Nephron (organoid): Measurements from ENCODE around the gene YARS2.
"Not testable (repeated sequence)": the region's sequence is repeated elsewhere in the genome, so short reads cannot be mapped to it uniquely, and the experiment has no call there.

Experiments used
- H3K27ac Mint-ChIP-seq, 3 experiments: 2 replicates each; pipeline ENCODE4 v1.8.0; 2020; ENCODE audit warnings: mixed read lengths in 3 of 3, mild to moderate bottlenecking in 2 of 3, moderate library complexity in 1 of 3
- H3K27me3 Mint-ChIP-seq: 2 replicates; pipeline ENCODE4 v1.8.0; 2021; ENCODE audit warnings: low read depth, mild to moderate bottlenecking, moderate library complexity, mixed read lengths
- H3K36me3 Mint-ChIP-seq: 2 replicates; pipeline ENCODE4 v1.8.0; 2020; ENCODE audit warnings: low read depth, mixed read lengths
- H3K4me1 Mint-ChIP-seq: 2 replicates; pipeline ENCODE4 v1.8.0; 2020; ENCODE audit warnings: mixed read lengths
- H3K4me3 Mint-ChIP-seq, 3 experiments: 2 replicates each; pipeline ENCODE4 v1.8.0; 2020; ENCODE audit warnings: mild to moderate bottlenecking in 3 of 3, mixed read lengths in 3 of 3, moderate library complexity in 2 of 3
- H3K9me3 Mint-ChIP-seq: 2 replicates; pipeline ENCODE4 v1.8.0; 2020; ENCODE audit warnings: mixed read lengths
- CTCF ChIP-seq, 3 experiments: fragments of 200-600 bp; sonication (generic); IDR thresholded peaks; one replicate each; pipeline ENCODE4 v1.5.0; 2021; ENCODE audit warnings: antibody characterized with exemption in 3 of 3; ENCODE audit not compliant: unreplicated experiment in 3 of 3

The YARS2 gene

DNA sequence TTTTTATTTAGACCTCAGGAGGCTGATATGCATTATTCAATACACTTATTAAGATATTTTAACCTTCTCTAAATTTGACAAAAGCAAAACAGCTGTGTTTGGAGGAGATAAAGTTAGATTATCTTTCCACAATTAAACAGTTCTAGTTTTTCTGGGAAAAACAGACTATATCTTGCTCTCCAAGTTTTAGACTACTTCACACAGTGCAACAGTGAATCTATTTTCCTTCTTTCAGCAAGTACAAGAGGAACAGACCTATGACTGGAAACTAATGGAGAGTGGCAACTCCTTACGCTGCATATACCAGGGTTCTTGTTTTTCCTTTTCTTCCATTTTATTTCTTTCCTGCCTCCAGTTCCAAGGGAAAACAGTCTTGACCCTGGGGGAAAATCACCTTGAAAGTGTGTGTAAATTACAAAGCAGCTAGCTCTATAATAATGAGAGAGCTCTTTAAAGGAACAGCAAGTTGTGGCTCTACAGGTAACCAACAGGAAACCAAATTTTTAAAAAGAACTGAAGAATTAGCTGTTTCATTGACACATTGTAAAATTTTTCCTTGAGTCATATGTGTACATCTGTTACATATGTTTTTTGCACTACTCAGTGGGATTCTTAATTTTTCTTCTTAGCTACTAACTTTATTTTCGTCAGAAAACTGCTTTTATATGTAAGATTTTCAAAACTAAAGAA lies 49.2 kb downstream of the YARS2 start:
- H3K27ac Mint-ChIP-seq: peak overlapping the region in 1 of 3 experiments; percentile 72
- TF ChIP-seq CTCF (IDR thresholded peaks at IDR 0.05; ENCODE audit: unreplicated experiment in 3 of 3): no peak
- H3K27me3 Mint-ChIP-seq: no peaks in the 10 kb centered on the region
- H3K36me3 Mint-ChIP-seq: peaks cover 26% of the 10 kb centered on the region
- H3K9me3 Mint-ChIP-seq: no peaks in the 10 kb centered on the region
- H3K4me3 Mint-ChIP-seq: no peak overlapping the region
- no peaks in the 10 kb centered on the region for H3K4me1 Mint-ChIP-seq

- no peaks in the 10 kb centered on the region for H3K27me3 Mint-ChIP-seq
- peaks cover 24% of the 10 kb centered on the region for H3K36me3 Mint-ChIP-seq
- H3K4me3 Mint-ChIP-seq: no peak overlapping the region
- peak overlapping the region in 1 of 3 experiments; percentile 72 for H3K27ac Mint-ChIP-seq
- no peak for TF ChIP-seq CTCF (IDR thresholded peaks at IDR 0.05; ENCODE audit: unreplicated experiment in 3 of 3)
- H3K9me3 Mint-ChIP-seq: no peaks in the 10 kb centered on the region
- no peaks in the 10 kb centered on the region for H3K4me1 Mint-ChIP-seq
These were observed 49.9 kb downstream of the YARS2 start for GRCh38 chr12:32705783-32706182.

- no peak overlapping the region for H3K4me3 Mint-ChIP-seq
- no peak for TF ChIP-seq CTCF (IDR thresholded peaks at IDR 0.05; ENCODE audit: unreplicated experiment in 3 of 3)
- H3K36me3 Mint-ChIP-seq: peaks cover 18% of the 10 kb centered on the region
- H3K27ac Mint-ChIP-seq: peak overlapping the region in 2 of 3 experiments; percentile 48 to 78
- no peaks in the 10 kb centered on the region for H3K9me3 Mint-ChIP-seq
- no peaks in the 10 kb centered on the region for H3K4me1 Mint-ChIP-seq
- H3K27me3 Mint-ChIP-seq: no peaks in the 10 kb centered on the region
These were observed 52.8 kb downstream of the YARS2 start for GRCh38 chr12:32702946-32703345.

- no peaks in the 10 kb centered on the region for H3K9me3 Mint-ChIP-seq
- H3K4me1 Mint-ChIP-seq: no peaks in the 10 kb centered on the region
- TF ChIP-seq CTCF (IDR thresholded peaks at IDR 0.05; ENCODE audit: unreplicated experiment in 3 of 3): no peak
- no peak overlapping the region for H3K4me3 Mint-ChIP-seq
- no peaks in the 10 kb centered on the region for H3K27me3 Mint-ChIP-seq
- H3K27ac Mint-ChIP-seq: peak overlapping the region in 1 of 3 experiments; percentile 78
- peaks cover 18% of the 10 kb centered on the region for H3K36me3 Mint-ChIP-seq
These were observed 53.2 kb downstream of the YARS2 start for GRCh38 chr12:32702473-32702872.

- H3K36me3 Mint-ChIP-seq: peaks cover 36% of the 10 kb centered on the region
- not testable (repeated sequence) for H3K4me1 Mint-ChIP-seq, H3K27me3 Mint-ChIP-seq, H3K4me3 Mint-ChIP-seq, H3K27ac Mint-ChIP-seq
- H3K9me3 Mint-ChIP-seq: peaks cover 13% of the 10 kb centered on the region
These were observed 56.3 kb downstream of the YARS2 start for GRCh38 chr12:32699437-32699836.

- no peak overlapping the region for H3K27ac Mint-ChIP-seq
- H3K4me3 Mint-ChIP-seq: no peak overlapping the region
- peaks cover 45% of the 10 kb centered on the region for H3K36me3 Mint-ChIP-seq
- H3K9me3 Mint-ChIP-seq: peaks cover 21% of the 10 kb centered on the region
- no peaks in the 10 kb centered on the region for H3K4me1 Mint-ChIP-seq
- H3K27me3 Mint-ChIP-seq: no peaks in the 10 kb centered on the region
- no peak for TF ChIP-seq CTCF (IDR thresholded peaks at IDR 0.05; ENCODE audit: unreplicated experiment in 3 of 3)
These were observed 57.4 kb downstream of the YARS2 start for GRCh38 chr12:32698285-32698684.
